Activated CD8-positive, alpha-beta memory T cell treated with anti-CD3 and anti-CD28 coated beads, Interleukin-2, amount 50 U/mL, for 4 hours (primary cell): ENCODE results near the gene PRSS23.
"Not testable (repeated sequence)": the region's sequence is repeated elsewhere in the genome, so short reads cannot be mapped to it uniquely, and the experiment has no call there.

Experiments
- DNase-seq: peaks from one replicate; pipeline ENCODE4 v3.0.0-alpha.2; 2020

Gene PRSS23

GRCh38 chr11:86816251-86816726, 15.9 kb downstream of the PRSS23 start:
- no peak for DNase-seq

GRCh38 chr11:86818462-86819192, 18.3 kb downstream of the PRSS23 start:
- DNase-seq = no peak

GRCh38 chr11:86824139-86824538, 23.8 kb downstream of the PRSS23 start:
- DNase-seq = not testable (repeated sequence)

- DNase-seq = not testable (repeated sequence)
These were observed 34.0 kb downstream of the PRSS23 start for GRCh38 chr11:86834376-86834775.

GRCh38 chr11:86844762-86845508, 44.6 kb downstream of the PRSS23 start:
- DNase-seq = not testable (repeated sequence)

GRCh38 chr11:86848132-86848531, 47.8 kb downstream of the PRSS23 start:
- DNase-seq = no peak

GRCh38 chr11:86849679-86850078, 49.3 kb downstream of the PRSS23 start:
- no peak for DNase-seq
